ENCODE data around the gene CAPN11.
"Not testable (repeated sequence)": the region's sequence is repeated elsewhere in the genome, so short reads cannot be mapped to it uniquely, and the experiment has no call there.

CAPN11 gene

DNA sequence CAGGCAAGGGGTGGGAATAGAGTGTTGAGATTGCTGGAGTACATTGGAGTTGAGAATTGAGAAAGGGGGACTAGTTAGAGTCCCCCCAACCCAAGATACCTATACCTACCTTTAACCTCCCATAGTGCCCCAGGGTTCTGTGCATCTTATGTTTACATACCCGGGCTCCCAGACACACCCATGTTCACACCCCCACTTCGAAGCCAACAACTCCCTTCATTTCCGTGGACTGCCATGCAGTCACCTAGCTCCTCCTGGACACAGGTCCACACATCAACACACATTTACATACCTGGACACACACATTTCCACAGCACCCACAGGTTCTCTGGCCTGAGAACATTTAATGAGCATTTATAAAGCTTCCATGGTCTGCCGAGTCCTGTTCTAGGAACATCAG, 26.1 kb upstream of the CAPN11 start:
- no peak for DNase-seq

DNA sequence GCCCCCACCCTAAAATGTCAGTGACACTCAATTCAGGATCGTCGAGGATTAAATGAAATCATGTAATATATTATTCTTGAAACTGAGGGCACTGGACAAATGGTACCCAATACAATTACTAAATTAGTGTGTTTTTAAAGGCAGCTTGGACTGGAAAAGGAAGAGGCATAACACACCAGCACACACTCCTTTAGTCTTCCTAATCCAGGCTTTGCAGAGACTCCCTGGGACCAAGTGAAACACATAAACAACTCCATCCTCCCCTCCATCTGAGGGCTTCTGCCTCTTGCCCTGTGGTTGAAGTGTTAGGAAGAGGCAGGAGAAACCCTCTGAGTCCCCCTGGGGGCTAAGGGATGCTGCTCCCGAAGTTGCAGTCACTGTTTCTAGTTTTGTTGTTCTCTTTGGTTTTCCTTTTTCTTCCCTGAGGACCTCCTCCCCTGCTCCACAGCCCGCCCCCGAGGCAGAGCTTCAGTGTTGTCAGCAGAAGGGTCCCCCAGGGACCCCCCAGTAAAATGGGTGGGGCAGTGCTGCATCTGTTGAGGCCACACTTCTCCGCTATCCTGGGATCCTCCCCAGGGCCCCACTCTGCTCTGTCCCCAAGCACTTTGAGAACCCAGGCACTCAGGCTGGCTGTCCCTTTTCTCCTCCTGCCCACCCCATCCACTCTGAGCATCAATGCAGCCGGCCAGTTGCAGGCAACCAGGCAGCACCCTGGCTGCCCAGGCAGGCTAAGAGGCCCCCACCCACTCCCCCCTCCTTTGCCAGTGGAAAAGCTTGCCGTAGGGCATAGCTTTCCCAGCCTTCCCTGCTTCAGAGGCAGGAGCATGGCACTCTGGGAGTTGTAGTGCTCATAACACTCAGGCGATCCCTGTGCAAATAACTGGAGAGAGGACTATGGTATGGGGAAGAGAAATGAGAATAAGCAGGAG, 25.4 kb upstream of the CAPN11 start:
- DNase-seq = no peak

- no peak for DNase-seq
These were observed 24.5 kb upstream of the CAPN11 start for GRCh38 chr6:44133981-44134711.

DNA sequence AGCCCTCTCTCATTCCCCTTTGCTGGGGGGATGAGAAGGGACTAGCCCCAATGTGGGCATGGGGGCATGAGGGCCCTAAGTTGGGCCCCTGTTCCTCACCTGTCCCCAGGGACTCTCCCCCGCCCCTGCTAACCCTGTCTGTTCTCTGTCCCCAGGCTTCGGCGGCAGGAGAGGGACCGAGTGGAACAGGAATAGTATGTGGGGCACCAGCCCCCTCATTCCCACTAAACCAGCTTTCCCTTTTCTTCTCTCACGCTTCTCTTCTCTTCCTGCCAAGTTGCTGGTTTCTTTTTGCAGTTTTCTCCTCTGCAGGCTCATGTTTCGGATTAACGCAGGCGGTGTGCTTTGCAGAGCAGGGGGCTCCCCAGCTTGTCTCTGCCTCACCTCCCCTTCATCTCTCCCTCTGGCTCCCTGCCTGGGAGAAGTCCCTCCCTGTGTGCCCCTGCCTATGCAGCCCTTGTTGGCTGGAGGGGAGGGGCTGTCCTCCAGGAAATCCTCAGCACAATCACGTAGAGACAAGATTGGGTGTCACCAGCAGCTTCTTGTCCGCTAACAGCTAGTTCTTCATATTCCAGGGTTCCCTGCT, 23.4 kb upstream of the CAPN11 start:
- DNase-seq = no peak

- no peak for DNase-seq
These were observed 22.7 kb upstream of the CAPN11 start for GRCh38 chr6:44135875-44136274.

- no peak for DNase-seq
These were observed 19.8 kb upstream of the CAPN11 start for GRCh38 chr6:44138717-44139350.

- no peak for DNase-seq
These were observed 19.3 kb upstream of the CAPN11 start for GRCh38 chr6:44139351-44139743.

DNA sequence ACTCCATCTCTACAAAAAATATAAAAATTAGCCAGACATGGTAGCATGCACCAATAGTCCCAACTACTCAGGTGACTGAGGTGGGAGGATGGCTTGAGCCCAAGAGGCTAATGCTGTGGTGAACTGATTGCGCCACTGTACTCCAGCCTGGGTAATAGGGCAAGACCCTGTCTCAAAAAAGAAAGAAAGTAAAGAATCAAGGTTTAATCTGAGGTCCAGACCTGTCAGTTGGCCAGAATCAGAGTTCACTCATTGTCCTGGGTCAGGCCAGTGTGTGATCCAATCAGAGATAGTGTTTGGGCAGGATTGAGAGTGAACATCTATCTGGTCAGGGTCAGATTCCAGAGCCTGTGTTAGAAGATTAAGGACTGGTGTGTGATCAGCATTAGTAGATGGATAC, 15.8 kb upstream of the CAPN11 start:
- DNase-seq = no peak

DNA sequence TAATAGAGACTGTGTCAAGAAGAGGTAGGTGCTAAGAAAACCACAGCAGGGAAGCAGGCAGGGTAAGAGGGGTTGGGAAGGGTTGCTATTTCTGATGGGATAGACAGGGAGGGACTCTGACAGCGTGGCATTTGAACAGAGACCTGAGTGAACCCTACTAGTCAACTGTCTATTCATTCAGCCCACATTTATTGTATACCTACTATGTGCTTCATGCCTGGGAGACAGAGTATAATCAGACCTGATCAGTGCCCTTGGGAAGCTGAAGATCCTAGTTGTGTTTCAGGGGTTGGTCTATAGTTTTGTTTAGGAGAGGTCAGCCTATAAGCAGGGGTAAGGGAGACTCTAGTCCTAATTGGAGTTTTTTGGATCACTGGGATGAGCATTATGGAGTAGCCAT, 14.9 kb upstream of the CAPN11 start:
- DNase-seq = no peak

DNA sequence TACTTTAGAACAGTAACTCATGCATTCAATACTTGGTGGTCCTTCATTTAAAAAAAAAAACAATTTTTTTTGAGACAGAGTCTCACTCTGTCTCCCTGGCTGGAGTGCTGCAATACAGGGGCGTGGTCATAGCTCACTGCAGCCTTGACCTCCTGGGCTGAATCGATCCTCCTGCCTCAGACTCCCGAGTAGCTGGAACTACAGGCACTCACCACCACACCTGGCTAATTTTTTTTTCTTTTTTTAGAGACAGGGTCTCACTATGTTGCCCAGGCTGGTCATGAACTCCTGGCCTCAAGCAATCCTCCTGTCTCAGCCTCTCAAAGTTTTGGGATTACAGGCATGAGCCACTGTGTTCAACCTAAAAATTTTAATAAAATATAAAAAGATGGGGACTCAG, 14.1 kb upstream of the CAPN11 start:
- DNase-seq = not testable (repeated sequence)

- DNase-seq = no peak
These were observed 12.8 kb upstream of the CAPN11 start for GRCh38 chr6:44145839-44146238.

GRCh38 chr6:44146685-44147084, 11.9 kb upstream of the CAPN11 start:
- no peak for DNase-seq

- DNase-seq = no peak
These were observed 11.4 kb upstream of the CAPN11 start for GRCh38 chr6:44147256-44147655.

- no peak for DNase-seq
These were observed 10.3 kb upstream of the CAPN11 start for GRCh38 chr6:44148306-44148705.

- DNase-seq = no peak
These were observed 9.1 kb upstream of the CAPN11 start for GRCh38 chr6:44149369-44150012.

DNA sequence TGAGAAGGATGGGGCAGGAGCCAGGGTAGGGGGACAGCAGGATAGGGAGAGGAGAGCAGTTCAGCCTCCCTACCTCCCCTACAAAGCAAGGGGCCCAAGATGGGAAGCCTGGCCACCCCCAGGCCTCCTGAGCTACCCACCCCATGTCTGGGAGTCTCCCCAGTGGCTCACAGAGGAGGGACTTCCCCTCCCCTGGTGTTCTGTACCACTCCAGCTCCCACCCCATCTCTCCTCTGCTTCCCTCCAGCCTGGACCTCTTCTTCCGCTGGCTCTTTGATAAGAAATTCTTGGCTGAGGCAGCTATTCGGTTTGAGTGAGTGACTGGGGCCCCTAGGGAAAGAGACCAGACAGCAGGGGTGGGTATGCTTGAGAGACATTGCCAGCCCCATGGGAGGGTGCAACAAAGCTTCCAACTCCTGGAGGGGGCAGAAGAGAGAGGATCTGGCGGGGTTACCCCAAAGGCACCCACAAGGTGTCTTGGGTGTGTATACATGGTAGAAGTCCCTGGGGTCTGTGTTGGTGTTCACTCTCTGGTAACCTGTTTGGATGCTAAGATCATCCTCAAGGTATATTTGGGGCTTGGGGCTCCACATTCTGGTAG, 8.2 kb upstream of the CAPN11 start:
- no peak for DNase-seq

DNA sequence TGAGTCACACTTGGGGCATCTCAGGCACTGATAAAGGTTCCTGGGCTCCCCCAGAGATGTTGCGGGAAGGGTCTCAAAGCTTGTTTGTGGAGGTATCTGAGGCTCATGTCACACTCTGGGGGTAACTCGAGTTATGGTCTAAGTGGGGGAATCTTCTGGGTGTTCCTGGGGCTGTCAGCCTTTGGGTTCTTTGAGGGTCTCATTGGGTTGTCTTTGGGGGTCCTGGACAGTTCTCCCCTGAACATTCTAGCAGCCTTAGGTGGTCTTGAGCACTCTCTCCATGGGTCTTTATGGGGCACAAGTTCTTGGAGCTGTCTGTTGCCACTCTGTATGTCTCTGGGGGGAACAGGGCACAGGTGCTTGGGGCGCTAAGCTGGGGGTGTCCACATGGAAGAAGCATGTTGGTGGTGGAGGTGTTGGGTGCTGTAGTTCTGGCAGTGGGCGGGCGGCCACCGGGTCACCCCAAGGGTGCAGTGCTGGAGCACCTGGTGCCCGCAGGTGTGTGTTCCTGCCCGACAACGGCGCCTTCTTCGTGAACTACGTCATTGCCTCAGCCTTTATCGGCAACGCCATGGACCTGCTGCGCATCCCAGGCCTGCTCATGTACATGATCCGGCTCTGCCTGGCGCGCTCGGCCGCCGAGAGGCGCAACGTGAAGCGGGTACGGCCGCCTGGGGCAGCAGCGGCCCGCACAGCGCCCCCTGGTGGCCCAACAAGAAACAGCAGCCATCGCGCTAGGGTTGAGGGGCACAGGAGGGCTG, 7.1 kb upstream of the CAPN11 start:
- DNase-seq = peak; percentile 81

DNA sequence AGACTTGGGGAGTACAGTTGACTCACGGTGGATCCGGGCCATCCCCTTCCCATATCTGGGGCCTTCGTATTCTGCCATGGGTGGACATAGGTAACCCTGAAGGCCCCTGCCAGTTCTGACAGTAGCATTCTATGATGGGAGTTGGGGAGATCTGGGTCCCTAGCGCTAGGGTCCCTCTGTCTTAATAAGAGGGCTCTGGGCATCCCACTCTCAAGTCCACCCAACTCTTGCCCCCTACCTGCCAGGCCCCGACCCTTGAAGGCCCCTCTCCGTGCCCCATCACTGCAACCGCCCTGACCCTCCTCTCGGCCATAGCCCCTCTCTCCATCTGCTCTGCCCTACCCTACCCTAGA, 6.5 kb upstream of the CAPN11 start:
- no peak for DNase-seq

GRCh38 chr6:44152533-44152932, 6.1 kb upstream of the CAPN11 start:
- DNase-seq = no peak

GRCh38 chr6:44154067-44154466, 4.6 kb upstream of the CAPN11 start:
- no peak for DNase-seq

GRCh38 chr6:44156494-44157151, 2.0 kb upstream of the CAPN11 start:
- no peak for DNase-seq

Data from CD4-positive, alpha-beta T cell treated with Interleukin-12 subunit alpha and Interleukin-12 subunit beta, for 1 hour (primary cell).